Gastroesophageal sphincter (tissue), 4 donors: ENCODE measurements around the gene SH3RF3. TPM values are rescaled to one million over a fixed set of nuclear protein-coding genes. Genes with fewer than 3 reads are reported as not detected.

Experiments used
- ATAC-seq: fragments of 150-250 bp; one replicate; pipeline ENCODE4 v1.9.1; 2016; ENCODE audit warnings: mild to moderate bottlenecking, moderate library complexity
- H3K27ac ChIP-seq, 4 donors: fragments of 200-600 bp; sonication (generic) in 3 of 4; 1 replicate in 3 of 4; 2 replicates in 1 of 4; pipeline ENCODE4 v1.5.1; 2016 to 2019
- H3K27me3 ChIP-seq: fragments of 200-600 bp; sonication (generic); one replicate; pipeline ENCODE4 v1.5.1; 2019
- H3K36me3 ChIP-seq, 2 donors: fragments of 200-600 bp; sonication (generic); one replicate each; pipeline ENCODE4 v1.5.1; 2019; ENCODE audit warnings: control low read depth in 1 of 2
- H3K4me1 ChIP-seq, 3 donors: fragments of 200-600 bp; sonication (generic); 1 replicate in 2 of 3; 2 replicates in 1 of 3; pipeline ENCODE4 v1.5.1; 2016 to 2019; ENCODE audit warnings: control low read depth in 2 of 3
- H3K4me3 ChIP-seq, 2 donors: fragments of 200-600 bp; sonication (generic); one replicate each; pipeline ENCODE4 v1.5.1; 2019; ENCODE audit warnings: mild to moderate bottlenecking in 1 of 2, moderate library complexity in 1 of 2
- H3K9me3 ChIP-seq, 3 donors: fragments of 200-600 bp; sonication (generic); one replicate each; pipeline ENCODE4 v1.5.1; 2017 to 2019; ENCODE audit warnings: control low read depth in 2 of 3
- EP300 ChIP-seq: sonication (generic); formaldehyde crosslinking; IDR thresholded peaks from one replicate; pipeline ENCODE4 v1.6.1; 2017; ENCODE audit warnings: antibody characterized with exemption, mild to moderate bottlenecking
- POLR2A ChIP-seq, 2 donors: fragments of 450-650 bp; IDR thresholded peaks; one replicate each; pipeline ENCODE4 v1.6.1; 2017; ENCODE audit warnings: antibody characterized with exemption in 2 of 2, mild to moderate bottlenecking in 2 of 2, moderate library complexity in 1 of 2
- POLR2AphosphoS5 ChIP-seq: sonication (generic); formaldehyde crosslinking; IDR thresholded peaks from one replicate; pipeline ENCODE4 v1.6.1; 2017; ENCODE audit warnings: antibody characterized with exemption
- WGBS, 2 donors: methylation state at CpG; one replicate each; pipeline ENCODE4 v1.1.5; 2018; ENCODE audit warnings: low coverage in 1 of 2; 5-methylcytosine and 5-hydroxymethylcytosine counted together
- total RNA-seq, 4 donors: library from RNA; depleted of rRNA; stranded (reverse); fragments of >200 nt; gene quantifications; one replicate each; pipeline ENCODE4 v1.1.0, GENCODE V29; 2016
- TF ChIP-seq, protein P1 (sequence below), 4 experiments: fragments of 200-600 bp in 2 of 4; fragments of 450-650 bp in 2 of 4; sonication (generic) in 1 of 4; IDR thresholded peaks; one replicate each; pipeline ENCODE4 v1.5.1; 2017 to 2019; ENCODE audit warnings: antibody characterized with exemption in 4 of 4, mild to moderate bottlenecking in 2 of 4, moderate library complexity in 2 of 4

Gene SH3RF3
- total RNA-seq, 4 donors from 2014 or later: 10.1 to 15.8 (median 13.2) TPM

DNA sequence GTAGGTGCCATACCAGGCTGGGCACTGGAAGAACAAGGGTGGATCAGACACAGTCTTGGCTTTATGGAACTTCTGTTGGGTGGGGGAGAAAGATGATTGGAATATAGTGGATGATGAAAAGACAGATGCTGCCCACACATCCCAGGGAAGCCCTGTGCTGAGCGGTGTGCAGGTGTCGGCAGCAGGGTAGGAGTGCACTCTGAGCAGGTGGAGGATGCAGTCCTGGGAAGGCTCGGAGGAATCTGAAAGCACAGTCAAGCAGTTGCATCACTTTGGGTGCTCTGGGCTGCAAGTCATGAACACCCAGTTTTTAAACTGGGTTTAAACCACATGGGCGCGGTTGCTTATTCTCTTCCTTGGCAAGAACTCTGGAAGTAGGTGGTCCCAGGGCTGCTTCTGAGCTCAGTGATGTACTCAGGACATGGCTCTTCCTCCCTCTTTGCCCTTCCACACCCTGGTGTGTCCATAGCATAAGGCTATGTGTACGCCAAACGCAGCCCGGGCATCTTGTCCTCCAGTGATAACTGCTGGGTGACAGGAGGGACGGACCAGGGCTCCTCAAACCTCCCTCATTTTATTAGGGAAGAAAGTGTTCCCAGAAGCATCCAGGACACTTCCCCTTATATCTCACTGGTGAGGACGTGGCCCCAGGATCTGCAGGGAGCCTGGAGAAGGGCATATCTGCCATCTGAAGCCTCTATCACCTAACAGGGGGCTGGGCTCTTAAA, 84.0 kb downstream of the SH3RF3 start:
- no peak for ATAC-seq
- TF ChIP-seq, protein P1, sequence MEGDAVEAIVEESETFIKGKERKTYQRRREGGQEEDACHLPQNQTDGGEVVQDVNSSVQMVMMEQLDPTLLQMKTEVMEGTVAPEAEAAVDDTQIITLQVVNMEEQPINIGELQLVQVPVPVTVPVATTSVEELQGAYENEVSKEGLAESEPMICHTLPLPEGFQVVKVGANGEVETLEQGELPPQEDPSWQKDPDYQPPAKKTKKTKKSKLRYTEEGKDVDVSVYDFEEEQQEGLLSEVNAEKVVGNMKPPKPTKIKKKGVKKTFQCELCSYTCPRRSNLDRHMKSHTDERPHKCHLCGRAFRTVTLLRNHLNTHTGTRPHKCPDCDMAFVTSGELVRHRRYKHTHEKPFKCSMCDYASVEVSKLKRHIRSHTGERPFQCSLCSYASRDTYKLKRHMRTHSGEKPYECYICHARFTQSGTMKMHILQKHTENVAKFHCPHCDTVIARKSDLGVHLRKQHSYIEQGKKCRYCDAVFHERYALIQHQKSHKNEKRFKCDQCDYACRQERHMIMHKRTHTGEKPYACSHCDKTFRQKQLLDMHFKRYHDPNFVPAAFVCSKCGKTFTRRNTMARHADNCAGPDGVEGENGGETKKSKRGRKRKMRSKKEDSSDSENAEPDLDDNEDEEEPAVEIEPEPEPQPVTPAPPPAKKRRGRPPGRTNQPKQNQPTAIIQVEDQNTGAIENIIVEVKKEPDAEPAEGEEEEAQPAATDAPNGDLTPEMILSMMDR (IDR thresholded peaks at IDR 0.05): no peak
- TF ChIP-seq POLR2A (IDR thresholded peaks at IDR 0.05) (no peak), POLR2AphosphoS5 (no peak), EP300 (no peak)
- 91 to 100% methylated on average over 1 to 4 of the region's 10 CpGs for WGBS, 2 donors
- Histone ChIP-seq H3K36me3 (no peaks in the 10 kb centered on the region), H3K4me3 (no peak overlapping the region), H3K9me3 (peaks cover 0 to 5% (median 0%) of the 10 kb centered on the region in 3 donors), H3K4me1 (peaks cover 0 to 45% (median 19%) of the 10 kb centered on the region in 3 donors), H3K27me3 (no peaks in the 10 kb centered on the region), H3K27ac (no peak overlapping the region)

DNA sequence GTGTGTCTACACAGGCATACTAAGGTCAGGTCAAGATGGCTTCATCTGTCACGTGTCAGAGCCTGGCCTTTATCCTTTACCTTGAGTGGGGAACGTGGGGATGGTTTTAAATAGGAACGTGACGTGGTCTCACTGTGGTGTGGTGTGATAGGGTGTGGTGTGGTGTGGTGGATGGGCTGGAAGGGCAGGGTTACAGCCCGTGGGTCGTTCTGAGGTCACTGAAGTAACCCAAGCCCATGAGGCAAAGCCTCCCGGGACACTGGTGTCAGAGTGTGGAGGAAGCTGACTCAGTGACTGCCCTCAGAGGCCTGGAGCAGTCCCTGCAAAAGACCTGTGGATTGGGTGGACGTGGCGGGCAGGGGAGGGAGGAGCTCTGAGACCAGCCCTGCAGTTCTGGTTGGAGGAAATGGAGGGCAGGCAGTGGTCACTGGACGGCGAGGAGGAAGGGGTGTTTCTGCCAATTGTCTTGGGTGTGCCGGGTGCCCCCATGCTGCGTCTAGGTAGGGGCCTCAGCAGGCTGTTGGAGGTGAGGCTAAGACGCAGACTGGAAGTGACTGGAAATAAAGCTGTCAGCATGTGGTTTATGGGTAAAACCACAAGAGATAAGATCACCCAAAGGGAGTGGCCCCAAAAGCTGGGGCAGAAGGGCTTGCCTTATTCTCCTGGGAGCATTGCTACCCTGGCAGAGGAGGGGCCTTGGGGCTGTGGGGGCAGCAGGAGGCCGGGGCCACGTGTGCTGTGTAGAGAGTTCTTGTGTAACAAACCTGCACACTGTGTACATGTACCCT, 84.8 kb downstream of the SH3RF3 start:
- H3K9me3 ChIP-seq: no peaks in the 10 kb centered on the region
- H3K4me3 ChIP-seq: no peak overlapping the region
- H3K27me3 ChIP-seq: no peaks in the 10 kb centered on the region
- no peak overlapping the region for H3K27ac ChIP-seq
- no peak for ATAC-seq
- H3K36me3 ChIP-seq: no peaks in the 10 kb centered on the region
- 64 to 71% methylated on average over 5 to 12 of the region's 16 CpGs for WGBS, 2 donors
- no peak for TF ChIP-seq POLR2A (IDR thresholded peaks at IDR 0.05)
- TF ChIP-seq EP300: no peak
- TF ChIP-seq, protein P1 (IDR thresholded peaks at IDR 0.05): no peak
- TF ChIP-seq POLR2AphosphoS5: no peak
- H3K4me1 ChIP-seq: peaks cover 0 to 50% (median 19%) of the 10 kb centered on the region in 3 donors

DNA sequence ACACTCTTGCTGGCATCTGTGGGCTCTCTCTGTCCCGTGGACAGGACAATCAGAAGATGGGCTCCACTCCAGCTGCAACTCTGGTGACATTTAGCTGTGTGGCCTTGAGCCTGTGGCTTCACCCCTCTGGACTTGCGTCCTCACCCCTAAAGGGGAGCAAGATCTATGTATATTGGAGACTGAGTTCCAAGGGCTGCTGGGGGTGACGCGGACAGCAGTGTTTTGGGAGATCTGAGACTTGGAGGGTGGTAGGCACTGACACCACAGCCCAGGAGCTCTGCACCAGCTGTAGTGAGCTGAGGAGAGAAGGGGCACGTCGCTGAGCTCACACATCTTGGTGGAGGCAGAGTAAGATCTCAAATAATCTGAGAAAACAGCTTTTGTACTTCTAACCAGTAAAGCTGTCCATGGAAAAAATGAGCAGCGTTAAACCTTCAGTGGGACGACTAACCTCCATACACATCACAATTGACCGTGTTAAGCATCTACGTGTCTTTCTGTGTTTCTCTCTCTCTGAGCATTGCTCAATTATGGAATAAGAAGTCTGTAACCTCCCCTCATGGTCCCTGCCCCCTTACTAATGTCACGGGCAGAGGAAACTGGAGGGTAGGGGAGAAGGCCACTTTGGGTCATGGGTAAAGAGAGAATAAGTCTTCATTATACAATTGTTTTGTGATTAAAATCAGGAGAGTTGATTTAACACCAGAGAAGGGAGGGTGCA, 85.8 kb downstream of the SH3RF3 start:
- H3K36me3 ChIP-seq: no peaks in the 10 kb centered on the region
- H3K27me3 ChIP-seq: no peaks in the 10 kb centered on the region
- TF ChIP-seq EP300: no peak
- no peak for TF ChIP-seq POLR2AphosphoS5
- no peak for TF ChIP-seq POLR2A (IDR thresholded peaks at IDR 0.05)
- TF ChIP-seq, protein P1 (IDR thresholded peaks at IDR 0.05): no peak
- ATAC-seq: no peak
- H3K27ac ChIP-seq: no peak overlapping the region
- 67 to 76% methylated on average over 3 to 5 of the region's 11 CpGs for WGBS, 2 donors
- H3K4me1 ChIP-seq: peaks cover 0 to 43% (median 14%) of the 10 kb centered on the region in 3 donors
- no peak overlapping the region for H3K4me3 ChIP-seq
- no peaks in the 10 kb centered on the region for H3K9me3 ChIP-seq

DNA sequence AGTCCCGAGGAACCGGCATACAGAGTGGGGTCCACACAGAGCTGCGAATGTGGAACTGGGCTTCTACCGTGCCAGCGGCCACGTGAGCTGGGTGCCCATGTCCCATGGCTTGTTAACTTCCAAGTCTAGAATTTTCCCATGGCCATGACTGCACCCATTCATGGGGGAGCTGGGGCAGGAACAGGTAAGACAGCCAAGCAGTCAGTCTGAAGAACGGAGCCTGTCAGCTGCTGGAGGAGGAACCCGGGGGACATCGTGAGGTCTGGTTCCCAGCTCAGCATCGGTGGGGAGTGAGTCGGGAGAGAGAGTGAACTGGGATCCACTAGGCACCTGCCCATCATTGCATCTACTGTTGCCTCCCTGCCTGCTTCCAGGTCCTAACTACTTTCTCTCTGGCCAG, 86.9 kb downstream of the SH3RF3 start:
- no peaks in the 10 kb centered on the region for H3K36me3 ChIP-seq
- TF ChIP-seq EP300 (no peak), POLR2A (IDR thresholded peaks at IDR 0.05) (no peak), POLR2AphosphoS5 (no peak)
- TF ChIP-seq, protein P1 (IDR thresholded peaks at IDR 0.05): no peak

More for the DNA sequence above, 86.9 kb downstream of the SH3RF3 start:
- Histone ChIP-seq H3K4me1 (peaks cover 0 to 33% (median 6%) of the 10 kb centered on the region in 3 donors), H3K27ac (no peak overlapping the region), H3K4me3 (no peak overlapping the region), H3K9me3 (no peaks in the 10 kb centered on the region), H3K27me3 (no peaks in the 10 kb centered on the region)
- 80 to 93% methylated on average over 1 to 3 of the region's 11 CpGs for WGBS, 2 donors
- ATAC-seq: no peak
